GM23338 (cell line): Measurements from ENCODE around the gene LIN7C. TPM values are rescaled to one million over a fixed set of nuclear protein-coding genes. Genes with fewer than 3 reads are reported as not detected.
A peak's percentile ranks its signal among the peaks of the same experiment; 100 is the strongest.

Experiments used
- ATAC-seq: fragments of 200-7000 bp; cut with Tn5 transposase; 3 replicates; pipeline ENCODE4 v1.9.1; 2020
- DNase-seq: peaks from one replicate; pipeline ENCODE4 v3.0.0-alpha.2; 2015; ENCODE audit warnings: low spot score
- H2AFZ ChIP-seq: fragments of 200-600 bp; sonication (generic); 2 replicates; pipeline ENCODE4 v1.8.0; 2016; ENCODE audit warnings: antibody characterized with exemption, mild to moderate bottlenecking, moderate library complexity
- H3F3A ChIP-seq: fragments of 200-600 bp; sonication (generic); replicated peaks from 2 replicates; pipeline ENCODE4 v1.8.0; 2017; ENCODE audit warnings: antibody characterized with exemption, mixed run types, low read depth
- H3K27ac ChIP-seq: fragments of 200-600 bp; sonication (generic); 2 replicates; pipeline ENCODE4 v1.6.1; 2016; ENCODE audit warnings: low read depth
- H3K27me3 ChIP-seq: fragments of 200-600 bp; sonication (generic); 2 replicates; pipeline ENCODE4 v1.8.0; 2016; ENCODE audit warnings: mild to moderate bottlenecking, mixed run types, moderate library complexity; ENCODE audit not compliant: insufficient read depth
- H3K36me3 ChIP-seq: fragments of 200-600 bp; sonication (generic); 2 replicates; pipeline ENCODE4 v1.8.0; 2016; ENCODE audit warnings: mild to moderate bottlenecking; ENCODE audit not compliant: insufficient read depth
- H3K4me1 ChIP-seq: fragments of 200-600 bp; sonication (generic); 2 replicates; pipeline ENCODE4 v1.8.0; 2016; ENCODE audit warnings: mild to moderate bottlenecking, moderate library complexity; ENCODE audit not compliant: insufficient read depth
- H3K4me2 ChIP-seq: fragments of 200-600 bp; sonication (generic); 2 replicates; pipeline ENCODE4 v1.7.1; 2017; ENCODE audit warnings: mixed run types
- H3K4me3 ChIP-seq: fragments of 200-600 bp; sonication (generic); 2 replicates; pipeline ENCODE4 v1.6.1; 2016; ENCODE audit warnings: mixed run types
- H3K79me2 ChIP-seq: fragments of 200-600 bp; sonication (generic); replicated peaks from 2 replicates; pipeline ENCODE4 v1.8.0; 2017; ENCODE audit warnings: mild to moderate bottlenecking; ENCODE audit not compliant: insufficient read depth
- H3K9me2 ChIP-seq: fragments of 200-600 bp; sonication (generic); 2 replicates; pipeline ENCODE4 v1.8.0; 2017; ENCODE audit not compliant: insufficient read depth
- H4K20me1 ChIP-seq: fragments of 200-600 bp; sonication (generic); replicated peaks from 2 replicates; pipeline ENCODE4 v1.8.0; 2017; ENCODE audit warnings: mild to moderate bottlenecking; ENCODE audit not compliant: insufficient read depth
- H3K27ac Mint-ChIP-seq: 2 replicates; pipeline ENCODE4 v1.8.0; 2020; ENCODE audit warnings: inconsistent platforms, mild to moderate bottlenecking, moderate library complexity, mixed read lengths
- H3K27me3 Mint-ChIP-seq: 3 replicates; pipeline ENCODE4 v1.8.0; 2022; ENCODE audit warnings: low read depth, mild to moderate bottlenecking, moderate library complexity, mixed read lengths, inconsistent platforms; ENCODE audit not compliant: insufficient read depth, poor library complexity
- H3K36me3 Mint-ChIP-seq: 3 replicates; pipeline ENCODE4 v1.8.0; 2021; ENCODE audit warnings: low read depth, mild to moderate bottlenecking, inconsistent platforms, moderate library complexity, mixed read lengths
- H3K4me1 Mint-ChIP-seq: 3 replicates; pipeline ENCODE4 v1.8.0; 2020; ENCODE audit warnings: mild to moderate bottlenecking, inconsistent platforms, mixed read lengths
- H3K4me3 Mint-ChIP-seq: 3 replicates; pipeline ENCODE4 v1.8.0; 2021; ENCODE audit warnings: moderate library complexity, mild to moderate bottlenecking, inconsistent platforms, mixed read lengths
- H3K9me3 Mint-ChIP-seq: 3 replicates; pipeline ENCODE4 v1.8.0; 2020; ENCODE audit warnings: moderate library complexity, mild to moderate bottlenecking, inconsistent platforms, mixed read lengths
- CTCF ChIP-seq, 2 experiments: fragments of 200-600 bp in 1 of 2; sonication (generic) in 1 of 2; conservative IDR thresholded peaks; 2 replicates each; pipeline versions ENCODE4 v1.5.1 to v1.6.1; 2016 to 2017; ENCODE audit warnings: antibody characterized with exemption in 2 of 2, low read depth in 2 of 2, mild to moderate bottlenecking in 2 of 2, moderate library complexity in 1 of 2
- ETS1 ChIP-seq: IDR thresholded peaks from 2 replicates; pipeline ENCODE4 v1.6.1; 2016; ENCODE audit warnings: antibody characterized with exemption
- JUNB ChIP-seq: IDR thresholded peaks from one replicate; pipeline ENCODE4 v1.6.1; 2016; ENCODE audit warnings: antibody characterized with exemption; ENCODE audit not compliant: unreplicated experiment
- POLR2AphosphoS5 ChIP-seq: IDR thresholded peaks from 2 replicates; pipeline ENCODE4 v1.6.1; 2016; ENCODE audit warnings: antibody characterized with exemption, low read depth
- REST ChIP-seq: IDR thresholded peaks from one replicate; pipeline ENCODE4 v1.6.1; 2018; ENCODE audit warnings: antibody characterized with exemption; ENCODE audit not compliant: unreplicated experiment
- STAT1 ChIP-seq: IDR thresholded peaks from one replicate; pipeline ENCODE4 v1.6.1; 2016; ENCODE audit warnings: antibody characterized with exemption; ENCODE audit not compliant: unreplicated experiment
- ZNF331 ChIP-seq: fragments of 250-450 bp; sonication (Bioruptor Pico); IDR thresholded peaks from 2 replicates; pipeline ENCODE4 v1.5.0; 2020; ENCODE audit warnings: low read depth, mild to moderate bottlenecking, moderate library complexity
- polyA plus RNA-seq: library from polyadenylated mRNA; unstranded; fragments of >200 nt; fragmentation: Nextera tagmentation; extraction: Ambion mirVana; gene quantifications from 2 replicates; pipeline ENCODE4 v1.2.1, GENCODE V29; 2016
- total RNA-seq: library from RNA; depleted of rRNA; stranded (reverse); fragments of >200 nt; shearing (Covaris generic); gene quantifications from 2 replicates; pipeline ENCODE4 v1.2.3, GENCODE V29; 2014

The LIN7C gene
- total and polyA plus RNA-seq, 2 experiments from 2014 or later: 22.5 to 61.0 TPM

- TF ChIP-seq REST: no peak
Measured at GRCh38 chr11:27497911-27498310, 8.7 kb downstream of the LIN7C start (continued).

- Histone ChIP-seq H2AFZ (no peak overlapping the region), H3F3A (0 out of 2 replicates have a peak, but pooled peaks cover 7% of the 10 kb centered on the region), H3K4me3 (no peak overlapping the region), H3K9me2 (no peaks in the 10 kb centered on the region), H3K27ac (no peak overlapping the region), H3K4me2 (no peak overlapping the region), H3K79me2 (peaks cover 31% of the 10 kb centered on the region), H3K36me3 (peaks cover 36% of the 10 kb centered on the region), H3K27me3 (no peaks in the 10 kb centered on the region), H4K20me1 (peaks cover 3% of the 10 kb centered on the region; the same call in 1 of the 2 replicates), H3K4me1 (no peaks in the 10 kb centered on the region)
- Mint-ChIP-seq H3K27ac (no peak overlapping the region), H3K36me3 (peaks cover 52% of the 10 kb centered on the region), H3K9me3 (no peaks in the 10 kb centered on the region), H3K27me3 (no peaks in the 10 kb centered on the region), H3K4me1 (no peaks in the 10 kb centered on the region), H3K4me3 (no peak overlapping the region)
- TF ChIP-seq ETS1 (no peak), JUNB (no peak), ZNF331 (CRISPR knock-in tag) (no peak), STAT1 (no peak), CTCF (conservative IDR thresholded peaks at IDR 0.05; ENCODE audit: low read depth in 2 of 2) (peak in 1 of 2 experiments; percentile 38; a peak in 3 of 4 replicates)
- DNase-seq: peak; percentile 17
- no peak for ATAC-seq
Measured at GRCh38 chr11:27497284-27497866, 9.2 kb downstream of the LIN7C start.

- Histone ChIP-seq H4K20me1 (peaks cover 3% of the 10 kb centered on the region; the same call in 1 of the 2 replicates), H3K4me2 (no peak overlapping the region), H3K27me3 (no peaks in the 10 kb centered on the region), H3F3A (0 out of 2 replicates have a peak, but pooled peaks cover 7% of the 10 kb centered on the region), H3K4me3 (no peak overlapping the region), H3K4me1 (no peaks in the 10 kb centered on the region), H3K79me2 (peaks cover 24% of the 10 kb centered on the region), H3K9me2 (no peaks in the 10 kb centered on the region), H3K36me3 (peaks cover 32% of the 10 kb centered on the region), H2AFZ (no peak overlapping the region), H3K27ac (no peak overlapping the region)
- ATAC-seq: no peak
- Mint-ChIP-seq H3K27me3 (no peaks in the 10 kb centered on the region), H3K27ac (no peak overlapping the region), H3K4me1 (no peaks in the 10 kb centered on the region), H3K9me3 (no peaks in the 10 kb centered on the region), H3K4me3 (no peak overlapping the region), H3K36me3 (peaks cover 56% of the 10 kb centered on the region)
- DNase-seq: no peak
- TF ChIP-seq CTCF (conservative IDR thresholded peaks at IDR 0.05; ENCODE audit: low read depth in 2 of 2) (no peak), ETS1 (no peak), POLR2AphosphoS5 (no peak), REST (no peak), ZNF331 (CRISPR knock-in tag) (no peak), STAT1 (no peak)
Measured at GRCh38 chr11:27496461-27496860, 10.1 kb downstream of the LIN7C start.
